HCT116 (cell line): ENCODE data around the gene ADAT3. TPM values are rescaled to one million over a fixed set of nuclear protein-coding genes. Genes with fewer than 3 reads are reported as not detected.

Experiments used
- ATAC-seq: fragments of 200-7000 bp; cut with Tn5 transposase; 2 replicates; pipeline ENCODE4 v1.9.1; 2020; ENCODE audit warnings: mild to moderate bottlenecking, moderate library complexity
- BruUV-seq: library from RNA; stranded (reverse); fragments of 400-500 nt; replicated peaks from 2 replicates; lab custom pipeline; 2021; lab: Mats Ljungman, UMichigan
- CTCF ChIA-PET: fragments of 300-600 bp; sonication (Branson Sonifier 250); formaldehyde crosslinking; loops from one replicate; lab custom pipeline; 2021; ENCODE audit warnings: antibody characterized with exemption; lab: Charles Lee
- POLR2A ChIA-PET: fragments of 300-600, 350-600 bp; sonication (Branson Sonifier 250); formaldehyde crosslinking; loops from one replicate; lab custom pipeline; 2021; ENCODE audit warnings: antibody characterized with exemption; lab: Charles Lee
- RAD21 ChIA-PET, 2 experiments: fragments of 300-600 bp; sonication (Branson Sonifier 250); formaldehyde crosslinking; loops; one replicate each; lab custom pipeline; 2023; ENCODE audit warnings: low total read pairs in 2 of 2; ENCODE audit not compliant: uncharacterized antibody in 2 of 2, unreplicated experiment in 2 of 2, low non-redundant PET in 1 of 2; lab: Charles Lee
- DNase-seq: peaks from one replicate; pipeline ENCODE4 v3.0.0-alpha.2; 2010; ENCODE audit warnings: low read depth, low spot score
- H2AFZ ChIP-seq: fragments of 200-600 bp; shearing (Covaris generic), sonication (generic); 2 replicates; pipeline ENCODE4 v1.6.1; 2017; ENCODE audit warnings: low read depth, mixed run types, mixed read lengths, antibody characterized with exemption, low read length; ENCODE audit not compliant: poor library complexity, severe bottlenecking
- H3K27ac ChIP-seq: 2 replicates; pipeline ENCODE4 v1.5.1; 2012; ENCODE audit warnings: low read depth, low read length
- H3K27me3 ChIP-seq: fragments of 200-600 bp; sonication (generic); 2 replicates; pipeline ENCODE4 v1.6.1; 2016; ENCODE audit warnings: mixed run types, low read length, mixed read lengths; ENCODE audit not compliant: insufficient read depth
- H3K36me3 ChIP-seq, 2 experiments: fragments of 200-500 bp in 1 of 2; fragments of 200-600 bp in 1 of 2; sonication (Bioruptor generic) in 1 of 2; sonication (generic) in 1 of 2; 2 replicates each; pipeline versions ENCODE4 v1.5.1 to v1.6.1; 2014 to 2016; ENCODE audit warnings: low read length in 2 of 2, inconsistent platforms in 1 of 2, mixed read lengths in 1 of 2, mixed run types in 1 of 2; ENCODE audit not compliant: insufficient read depth in 2 of 2, control insufficient read depth in 1 of 2
- H3K4me1 ChIP-seq, 2 experiments: fragments of 200-600 bp in 1 of 2; sonication (generic) in 1 of 2; 2 replicates each; pipeline versions ENCODE4 v1.5.1 to v1.6.1; 2012 to 2017; ENCODE audit warnings: low read length in 2 of 2, inconsistent platforms in 1 of 2, mild to moderate bottlenecking in 1 of 2, mixed read lengths in 1 of 2, mixed run types in 1 of 2, moderate library complexity in 1 of 2; ENCODE audit not compliant: insufficient read depth in 2 of 2, control insufficient read depth in 1 of 2
- H3K4me2 ChIP-seq: fragments of 200-600 bp; sonication (generic); 2 replicates; pipeline ENCODE4 v1.6.1; 2017; ENCODE audit warnings: mixed run types, low read length, mixed read lengths
- H3K4me3 ChIP-seq, 2 experiments: fragments of 200-600 bp in 1 of 2; sonication (generic) in 1 of 2; replicated peaks in 1 of 2; 2 replicates each; pipeline ENCODE4 v1.5.1; 2011 to 2016; ENCODE audit warnings: low read length in 2 of 2, control low read depth in 1 of 2, low read depth in 1 of 2, mild to moderate bottlenecking in 1 of 2, mixed read lengths in 1 of 2, mixed run types in 1 of 2
- H3K79me2 ChIP-seq: fragments of 200-600 bp; sonication (generic); 2 replicates; pipeline ENCODE4 v1.6.1; 2017; ENCODE audit warnings: mild to moderate bottlenecking, mixed run types, low read length, moderate library complexity, mixed read lengths; ENCODE audit not compliant: insufficient read depth
- H3K9ac ChIP-seq: fragments of 200-600 bp; sonication (generic); 2 replicates; pipeline ENCODE4 v1.6.1; 2016; ENCODE audit warnings: low read length, mixed read lengths
- H3K9me2 ChIP-seq: fragments of 200-600 bp; sonication (generic), shearing (Covaris generic); 2 replicates; pipeline ENCODE4 v1.6.1; 2017; ENCODE audit warnings: mixed run types, mild to moderate bottlenecking, moderate library complexity; ENCODE audit not compliant: insufficient read depth
- H3K9me3 ChIP-seq, 2 experiments: fragments of 200-500 bp in 1 of 2; fragments of 200-600 bp in 1 of 2; sonication (Bioruptor generic) in 1 of 2; sonication (generic) in 1 of 2; 2 replicates each; pipeline ENCODE4 v1.6.1; 2014 to 2017; ENCODE audit warnings: low read length in 2 of 2, mixed read lengths in 2 of 2, inconsistent platforms in 1 of 2, low read depth in 1 of 2, mild to moderate bottlenecking in 1 of 2, mixed run types in 1 of 2, moderate library complexity in 1 of 2; ENCODE audit not compliant: control insufficient read depth in 1 of 2, insufficient read depth in 1 of 2
- H4K20me1 ChIP-seq: fragments of 200-600 bp; sonication (generic), shearing (Covaris generic); 2 replicates; pipeline ENCODE4 v1.6.1; 2017; ENCODE audit warnings: mixed run types, mild to moderate bottlenecking, moderate library complexity; ENCODE audit not compliant: insufficient read depth
- EGR1 ChIP-seq: IDR thresholded peaks from 2 replicates; pipeline ENCODE4 v1.6.1; 2012; ENCODE audit warnings: low read depth
- ELF1 ChIP-seq: IDR thresholded peaks from 2 replicates; pipeline ENCODE4 v1.6.1; 2012; ENCODE audit warnings: low read depth, borderline replicate concordance
- EZH2 ChIP-seq: fragments of 200-600 bp; sonication (generic); IDR thresholded peaks from 2 replicates; pipeline ENCODE4 v1.6.1; 2017; ENCODE audit warnings: antibody characterized with exemption, mixed run types
- FOSL1 ChIP-seq: IDR thresholded peaks from 2 replicates; pipeline ENCODE4 v1.6.1; 2012; ENCODE audit warnings: low read depth
- RAD21 ChIP-seq: IDR thresholded peaks from 2 replicates; pipeline ENCODE4 v1.6.1; 2012; ENCODE audit warnings: low read depth, mild to moderate bottlenecking
- SRF ChIP-seq: IDR thresholded peaks from 2 replicates; pipeline ENCODE4 v1.6.1; 2012; ENCODE audit warnings: low read depth
- YY1 ChIP-seq: IDR thresholded peaks from 2 replicates; pipeline ENCODE4 v1.6.1; 2011; ENCODE audit warnings: low read length, low read depth, moderate library complexity, mild to moderate bottlenecking; ENCODE audit not compliant: insufficient replicate concordance; ENCODE audit errors: extremely low read depth
- ZBTB33 ChIP-seq: IDR thresholded peaks from 2 replicates; pipeline ENCODE4 v1.6.1; 2011; ENCODE audit warnings: mild to moderate bottlenecking, low read length, moderate library complexity; ENCODE audit not compliant: insufficient replicate concordance; ENCODE audit errors: extremely low read depth
- ZFX ChIP-seq: fragments of 450-650 bp; IDR thresholded peaks from 2 replicates; pipeline ENCODE4 v1.6.1; 2017
- ZNF274 ChIP-seq: fragments of 200-500 bp; sonication (Bioruptor generic); IDR thresholded peaks from 2 replicates; pipeline ENCODE4 v1.6.1; 2014; ENCODE audit warnings: mild to moderate bottlenecking, low read depth, low read length, inconsistent platforms
- intact Hi-C: fragments of 100-400 bp; cut with micrococcal nuclease; formaldehyde crosslinking; loops from 2 replicates; pipeline ENCODE4 v1.10.0; 2022
- total RNA-seq: library from RNA; stranded (reverse); gene quantifications from one replicate; pipeline ENCODE4 v1.2.1, GENCODE V29; 2021; ENCODE audit not compliant: unreplicated experiment
- TF ChIP-seq, protein P1 (sequence below): IDR thresholded peaks from 2 replicates; pipeline ENCODE4 v1.6.1; 2012

The ADAT3 gene
- total RNA-seq, 1 experiment from 2014 or later, result 15.9 TPM

DNA sequence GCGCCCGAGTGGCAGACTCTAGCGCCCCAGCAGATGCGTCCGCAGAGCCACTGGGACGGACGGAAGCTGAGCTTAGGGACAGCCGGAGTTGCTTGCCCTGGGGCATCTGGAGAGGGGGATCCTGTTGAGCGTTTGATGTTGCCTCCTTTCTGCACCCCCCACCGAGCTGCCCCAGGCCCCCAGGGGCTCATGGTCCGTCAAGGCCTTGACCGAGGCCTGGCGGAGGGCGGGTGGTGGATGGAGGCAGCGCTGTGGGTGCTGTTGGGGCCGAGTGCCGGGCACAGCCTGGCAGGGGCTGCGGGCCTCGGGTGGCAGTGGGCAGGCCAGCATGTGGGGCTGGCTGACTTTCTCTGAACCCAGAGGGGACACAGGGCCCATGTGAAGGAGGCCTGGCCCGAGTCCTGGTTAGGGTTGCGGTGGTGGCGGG, 38.5 kb downstream of the ADAT3 start:
- peak overlapping the region; percentile 40; the same call in 1 of the 2 replicates for H3K27ac ChIP-seq
- H3K4me2 ChIP-seq, result peak overlapping the region; percentile 98; the same call in 1 of the 2 replicates
- H3K79me2 ChIP-seq, result peaks cover 70% of the 10 kb centered on the region
- no peak overlapping the region for H3K9ac ChIP-seq
- ChIA-PET POLR2A (no interaction called here), CTCF (no interaction called here), RAD21 (no interaction called here)
- H3K9me2 ChIP-seq, result no peaks in the 10 kb centered on the region
- H4K20me1 ChIP-seq, result no peaks in the 10 kb centered on the region
- H2AFZ ChIP-seq, result no peak overlapping the region
- H3K4me3 ChIP-seq, result no peak overlapping the region
- intact Hi-C loops, result no loop called here
- DNase-seq, result no peak
- no TSS peak for BruUV-seq
- H3K4me1 ChIP-seq, result peaks cover 21 to 63% of the 10 kb centered on the region in 2 experiments
- no peak for TF ChIP-seq FOSL1
- no peaks in the 10 kb centered on the region for H3K9me3 ChIP-seq
- ATAC-seq, result no peak
- H3K36me3 ChIP-seq, result no peaks in the 10 kb centered on the region
- no peaks in the 10 kb centered on the region for H3K27me3 ChIP-seq

- H3K4me1 ChIP-seq, result peaks cover 21 to 63% of the 10 kb centered on the region in 2 experiments
- H3K4me2 ChIP-seq, result no peak overlapping the region
- H3K9me3 ChIP-seq, result no peaks in the 10 kb centered on the region
- CTCF ChIA-PET, result interaction anchor here (0.6 kb wide), 1 partner anchor 382 kb away, joined by 3 read pairs; no protein-coding TSS in a partner anchor
- no peaks in the 10 kb centered on the region for H3K27me3 ChIP-seq
- 0 out of 4 replicates have a peak, but pooled peaks cover 0 to 1% of the 10 kb centered on the region in 2 experiments for H3K36me3 ChIP-seq
- no peak overlapping the region for H3K9ac ChIP-seq
- peaks cover 76% of the 10 kb centered on the region for H3K79me2 ChIP-seq
- TF ChIP-seq EGR1, result no peak
- no peak for TF ChIP-seq EZH2
- TF ChIP-seq ZFX, result no peak
- no peak for TF ChIP-seq RAD21
- TF ChIP-seq SRF, result no peak
- TF ChIP-seq, protein P1, sequence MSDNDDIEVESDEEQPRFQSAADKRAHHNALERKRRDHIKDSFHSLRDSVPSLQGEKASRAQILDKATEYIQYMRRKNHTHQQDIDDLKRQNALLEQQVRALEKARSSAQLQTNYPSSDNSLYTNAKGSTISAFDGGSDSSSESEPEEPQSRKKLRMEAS, result no peak
- no peak for TF ChIP-seq ZBTB33
- TF ChIP-seq YY1, result no peak
- no peak for TF ChIP-seq ELF1
- no peak for TF ChIP-seq ZNF274
- H4K20me1 ChIP-seq, result no peaks in the 10 kb centered on the region
- no peaks in the 10 kb centered on the region for H3K9me2 ChIP-seq
- DNase-seq (no peak), ATAC-seq (no peak)
- H2AFZ ChIP-seq, result no peak overlapping the region
- RAD21 ChIA-PET, result no interaction called here
- BruUV-seq, result no TSS peak
- no peak overlapping the region for H3K4me3 ChIP-seq
- POLR2A ChIA-PET, result no interaction called here
- H3K27ac ChIP-seq, result peak overlapping the region; percentile 40; the same call in 1 of the 2 replicates
- intact Hi-C loops, result no loop called here
Observed at GRCh38 chr19:1944088-1944915, 39.1 kb downstream of the ADAT3 start.
